Liver (tissue), 3 donors: ENCODE data around the gene CHP1.
"Not testable (repeated sequence)": the region's sequence is repeated elsewhere in the genome, so short reads cannot be mapped to it uniquely, and the experiment has no call there.

Experiments
- ATF3 ChIP-seq: IDR thresholded peaks from 2 replicates; pipeline ENCODE4 v1.6.1; 2016; ENCODE audit warnings: antibody characterized with exemption
- CTCF ChIP-seq: fragments of 150-350 bp; IDR thresholded peaks from 2 replicates; pipeline ENCODE4 v1.5.1; 2017; ENCODE audit warnings: improper control_type of control experiment, low read depth, low read length; ENCODE audit not compliant: missing input control
- EGR1 ChIP-seq, 2 donors: IDR thresholded peaks; 2 replicates each; pipeline ENCODE4 v1.6.1; 2016 to 2018; ENCODE audit warnings: antibody characterized with exemption in 2 of 2, low read depth in 2 of 2
- FOXA1 ChIP-seq: IDR thresholded peaks from 2 replicates; pipeline ENCODE4 v1.6.1; 2016; ENCODE audit warnings: antibody characterized with exemption
- GABPA ChIP-seq, 2 donors: IDR thresholded peaks in 1 of 2; conservative IDR thresholded peaks in 1 of 2; 2 replicates each; pipeline ENCODE4 v1.6.1; 2016; ENCODE audit warnings: antibody characterized with exemption in 2 of 2, mild to moderate bottlenecking in 1 of 2, moderate library complexity in 1 of 2
- JUND ChIP-seq, 2 donors: IDR thresholded peaks; 2 replicates each; pipeline ENCODE4 v1.6.1; 2016; ENCODE audit warnings: antibody characterized with exemption in 2 of 2
- MAX ChIP-seq: IDR thresholded peaks from 2 replicates; pipeline ENCODE4 v1.6.1; 2016; ENCODE audit warnings: antibody characterized with exemption
- NR2F2 ChIP-seq: IDR thresholded peaks from 2 replicates; pipeline ENCODE4 v1.6.1; 2016; ENCODE audit warnings: antibody characterized with exemption
- RAD21 ChIP-seq, 2 donors: IDR thresholded peaks; 2 replicates each; pipeline ENCODE4 v1.6.1; 2016; ENCODE audit warnings: antibody characterized with exemption in 2 of 2, mild to moderate bottlenecking in 2 of 2
- SP1 ChIP-seq: IDR thresholded peaks from 2 replicates; pipeline ENCODE4 v1.6.1; 2018; ENCODE audit warnings: antibody characterized with exemption, mild to moderate bottlenecking
- TAF1 ChIP-seq: conservative IDR thresholded peaks from 2 replicates; pipeline ENCODE4 v1.6.1; 2016; ENCODE audit warnings: antibody characterized with exemption, mild to moderate bottlenecking
- YY1 ChIP-seq: IDR thresholded peaks from 2 replicates; pipeline ENCODE4 v1.6.1; 2016; ENCODE audit warnings: antibody characterized with exemption, mild to moderate bottlenecking
- ZBTB33 ChIP-seq: IDR thresholded peaks from 2 replicates; pipeline ENCODE4 v1.6.1; 2016; ENCODE audit warnings: antibody characterized with exemption
- TF ChIP-seq, protein P1 (sequence below): IDR thresholded peaks from 2 replicates; pipeline ENCODE4 v1.6.1; 2016; ENCODE audit warnings: antibody characterized with exemption, mild to moderate bottlenecking
- donor health status: healthy.
- donor health status: healthy.

- not testable (repeated sequence) for TF ChIP-seq MAX; ZBTB33; CTCF; GABPA (IDR thresholded peaks at IDR 0.05 in 1 of 2, conservative IDR thresholded peaks at IDR 0.05 in 1 of 2); SP1; TAF1; RAD21 (IDR thresholded peaks at IDR 0.05); EGR1 (IDR thresholded peaks at IDR 0.05; ENCODE audit: low read depth in 2 of 2); FOXA1; YY1; NR2F2; ATF3; JUND (IDR thresholded peaks at IDR 0.05)
- TF ChIP-seq, protein P1, sequence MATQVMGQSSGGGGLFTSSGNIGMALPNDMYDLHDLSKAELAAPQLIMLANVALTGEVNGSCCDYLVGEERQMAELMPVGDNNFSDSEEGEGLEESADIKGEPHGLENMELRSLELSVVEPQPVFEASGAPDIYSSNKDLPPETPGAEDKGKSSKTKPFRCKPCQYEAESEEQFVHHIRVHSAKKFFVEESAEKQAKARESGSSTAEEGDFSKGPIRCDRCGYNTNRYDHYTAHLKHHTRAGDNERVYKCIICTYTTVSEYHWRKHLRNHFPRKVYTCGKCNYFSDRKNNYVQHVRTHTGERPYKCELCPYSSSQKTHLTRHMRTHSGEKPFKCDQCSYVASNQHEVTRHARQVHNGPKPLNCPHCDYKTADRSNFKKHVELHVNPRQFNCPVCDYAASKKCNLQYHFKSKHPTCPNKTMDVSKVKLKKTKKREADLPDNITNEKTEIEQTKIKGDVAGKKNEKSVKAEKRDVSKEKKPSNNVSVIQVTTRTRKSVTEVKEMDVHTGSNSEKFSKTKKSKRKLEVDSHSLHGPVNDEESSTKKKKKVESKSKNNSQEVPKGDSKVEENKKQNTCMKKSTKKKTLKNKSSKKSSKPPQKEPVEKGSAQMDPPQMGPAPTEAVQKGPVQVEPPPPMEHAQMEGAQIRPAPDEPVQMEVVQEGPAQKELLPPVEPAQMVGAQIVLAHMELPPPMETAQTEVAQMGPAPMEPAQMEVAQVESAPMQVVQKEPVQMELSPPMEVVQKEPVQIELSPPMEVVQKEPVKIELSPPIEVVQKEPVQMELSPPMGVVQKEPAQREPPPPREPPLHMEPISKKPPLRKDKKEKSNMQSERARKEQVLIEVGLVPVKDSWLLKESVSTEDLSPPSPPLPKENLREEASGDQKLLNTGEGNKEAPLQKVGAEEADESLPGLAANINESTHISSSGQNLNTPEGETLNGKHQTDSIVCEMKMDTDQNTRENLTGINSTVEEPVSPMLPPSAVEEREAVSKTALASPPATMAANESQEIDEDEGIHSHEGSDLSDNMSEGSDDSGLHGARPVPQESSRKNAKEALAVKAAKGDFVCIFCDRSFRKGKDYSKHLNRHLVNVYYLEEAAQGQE: not testable (repeated sequence)
Measured at GRCh38 chr15:41250745-41251144, 19.7 kb downstream of the CHP1 start.
